Smooth muscle cell (in vitro differentiated cells): ENCODE data around the gene CSRP2. TPM values are rescaled to one million over a fixed set of nuclear protein-coding genes. Genes with fewer than 3 reads are reported as not detected.

Source experiments
- DNase-seq: peaks from one replicate; lab custom pipeline; 2025; ENCODE audit not compliant: unreplicated experiment; lab: John Stamatoyannopoulos, UW
- H2AFZ ChIP-seq: fragments of 200-600 bp; sonication (generic); 2 replicates; pipeline ENCODE4 v1.6.0; 2016; ENCODE audit warnings: antibody characterized with exemption, low read depth, mild to moderate bottlenecking
- H3F3A ChIP-seq: fragments of 200-600 bp; sonication (generic); 2 replicates; pipeline ENCODE4 v1.6.0; 2017; ENCODE audit warnings: antibody characterized with exemption, low read depth
- H3K27ac ChIP-seq: fragments of 200-600 bp; sonication (generic); 2 replicates; pipeline ENCODE4 v1.5.1; 2016; ENCODE audit warnings: low read depth, mild to moderate bottlenecking
- H3K27me3 ChIP-seq: fragments of 200-600 bp; sonication (generic); 2 replicates; pipeline ENCODE4 v1.6.1; 2016; ENCODE audit warnings: low read depth, mild to moderate bottlenecking
- H3K36me3 ChIP-seq: fragments of 200-600 bp; sonication (generic); 2 replicates; pipeline ENCODE4 v1.5.1; 2016; ENCODE audit warnings: low read depth
- H3K4me1 ChIP-seq: fragments of 200-600 bp; sonication (generic); 2 replicates; pipeline ENCODE4 v1.5.1; 2016; ENCODE audit warnings: low read depth
- H3K4me2 ChIP-seq: fragments of 200-600 bp; sonication (generic); 2 replicates; pipeline ENCODE4 v1.6.0; 2016; ENCODE audit warnings: mild to moderate bottlenecking
- H3K4me3 ChIP-seq: fragments of 200-600 bp; sonication (generic); 2 replicates; pipeline ENCODE4 v1.5.1; 2016; ENCODE audit warnings: mild to moderate bottlenecking
- H3K79me2 ChIP-seq: fragments of 200-600 bp; sonication (generic); 2 replicates; pipeline ENCODE4 v1.6.0; 2016; ENCODE audit warnings: low read depth, mild to moderate bottlenecking
- H3K9ac ChIP-seq: fragments of 200-600 bp; sonication (generic); 2 replicates; pipeline ENCODE4 v1.6.0; 2016; ENCODE audit warnings: low read depth
- H3K9me3 ChIP-seq: fragments of 200-600 bp; sonication (generic); replicated peaks from 2 replicates; pipeline ENCODE4 v1.5.1; 2016; ENCODE audit warnings: low read depth
- H4K20me1 ChIP-seq: fragments of 200-600 bp; sonication (generic); 2 replicates; pipeline ENCODE4 v1.6.0; 2016; ENCODE audit warnings: low read depth
- WGBS: methylation state at CpG from one replicate; pipeline ENCODE4 v1.1.7; 2016; ENCODE audit warnings: low lambda C conversion rate; 5-methylcytosine and 5-hydroxymethylcytosine counted together
- polyA plus RNA-seq: library from polyadenylated mRNA; unstranded; fragments of >200 nt; fragmentation: Nextera tagmentation; extraction: Ambion mirVana; gene quantifications from 2 replicates; pipeline ENCODE4 v1.2.1, GENCODE V29; 2016
- total RNA-seq: library from RNA; depleted of rRNA; stranded (reverse); fragments of >200 nt; gene quantifications from 2 replicates; pipeline ENCODE4 v1.2.3, GENCODE V29; 2014
- TF ChIP-seq, protein P1 (sequence below): fragments of 200-600 bp; sonication (generic); IDR thresholded peaks from 2 replicates; pipeline ENCODE4 v1.5.1; 2017; ENCODE audit warnings: borderline replicate concordance, mild to moderate bottlenecking, antibody characterized with exemption; ENCODE audit not compliant: insufficient read depth, poor library complexity, severe bottlenecking

CSRP2 gene
- total and polyA plus RNA-seq, 2 experiments from 2014 or later: 379 to 735 TPM

DNA sequence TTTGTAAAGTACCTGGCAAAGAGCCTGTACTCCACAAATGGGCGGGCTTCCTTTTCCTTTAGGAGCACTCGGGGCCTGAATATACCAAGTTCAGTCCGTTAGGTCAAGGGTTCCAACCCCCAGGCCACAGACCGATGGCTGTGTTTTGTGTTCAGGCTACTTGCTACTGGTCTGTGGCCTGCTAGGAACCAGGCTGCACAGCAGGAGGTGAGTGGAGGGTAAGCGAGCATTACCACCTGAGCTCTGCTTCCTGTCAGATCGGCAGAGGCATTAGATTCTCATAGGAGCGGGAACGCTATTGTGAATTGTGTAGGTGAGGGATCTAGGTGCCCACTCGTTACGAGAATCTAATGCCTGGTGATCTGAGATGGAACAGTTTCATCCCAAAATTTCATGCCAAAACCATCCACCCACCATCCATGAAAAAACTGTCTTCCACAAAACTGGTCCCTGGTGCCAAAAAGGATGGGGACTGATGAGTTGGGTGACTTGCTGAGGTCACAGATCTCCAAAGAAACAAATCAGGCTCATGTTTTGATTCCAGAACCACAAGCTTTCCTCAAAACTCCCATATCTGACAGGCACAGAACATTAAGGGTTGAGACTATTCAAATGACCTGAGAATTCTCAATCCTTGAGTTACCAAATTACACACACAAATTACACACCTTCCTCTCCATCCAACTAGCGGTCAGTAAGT, 4.2 kb downstream of the CSRP2 start:
- H3K79me2 ChIP-seq: peaks cover 90% of the 10 kb centered on the region
- H2AFZ ChIP-seq: no peak overlapping the region
- peak overlapping the region; percentile 99 for H3K4me2 ChIP-seq
- peaks cover 26% of the 10 kb centered on the region for H3F3A ChIP-seq
- TF ChIP-seq, protein P1, sequence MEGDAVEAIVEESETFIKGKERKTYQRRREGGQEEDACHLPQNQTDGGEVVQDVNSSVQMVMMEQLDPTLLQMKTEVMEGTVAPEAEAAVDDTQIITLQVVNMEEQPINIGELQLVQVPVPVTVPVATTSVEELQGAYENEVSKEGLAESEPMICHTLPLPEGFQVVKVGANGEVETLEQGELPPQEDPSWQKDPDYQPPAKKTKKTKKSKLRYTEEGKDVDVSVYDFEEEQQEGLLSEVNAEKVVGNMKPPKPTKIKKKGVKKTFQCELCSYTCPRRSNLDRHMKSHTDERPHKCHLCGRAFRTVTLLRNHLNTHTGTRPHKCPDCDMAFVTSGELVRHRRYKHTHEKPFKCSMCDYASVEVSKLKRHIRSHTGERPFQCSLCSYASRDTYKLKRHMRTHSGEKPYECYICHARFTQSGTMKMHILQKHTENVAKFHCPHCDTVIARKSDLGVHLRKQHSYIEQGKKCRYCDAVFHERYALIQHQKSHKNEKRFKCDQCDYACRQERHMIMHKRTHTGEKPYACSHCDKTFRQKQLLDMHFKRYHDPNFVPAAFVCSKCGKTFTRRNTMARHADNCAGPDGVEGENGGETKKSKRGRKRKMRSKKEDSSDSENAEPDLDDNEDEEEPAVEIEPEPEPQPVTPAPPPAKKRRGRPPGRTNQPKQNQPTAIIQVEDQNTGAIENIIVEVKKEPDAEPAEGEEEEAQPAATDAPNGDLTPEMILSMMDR: no peak
- no peak overlapping the region for H3K4me3 ChIP-seq
- H3K9me3 ChIP-seq: no peaks in the 10 kb centered on the region
- peak overlapping the region; percentile 57 for H3K27ac ChIP-seq
- no peak overlapping the region for H3K9ac ChIP-seq
- H3K27me3 ChIP-seq: no peaks in the 10 kb centered on the region
- no peaks in the 10 kb centered on the region for H3K36me3 ChIP-seq
- 76% methylated on average over 11 of the region's 11 CpGs for WGBS
- DNase-seq: no peak
- peaks cover 45% of the 10 kb centered on the region for H3K4me1 ChIP-seq
- H4K20me1 ChIP-seq: peaks cover 80% of the 10 kb centered on the region

DNA sequence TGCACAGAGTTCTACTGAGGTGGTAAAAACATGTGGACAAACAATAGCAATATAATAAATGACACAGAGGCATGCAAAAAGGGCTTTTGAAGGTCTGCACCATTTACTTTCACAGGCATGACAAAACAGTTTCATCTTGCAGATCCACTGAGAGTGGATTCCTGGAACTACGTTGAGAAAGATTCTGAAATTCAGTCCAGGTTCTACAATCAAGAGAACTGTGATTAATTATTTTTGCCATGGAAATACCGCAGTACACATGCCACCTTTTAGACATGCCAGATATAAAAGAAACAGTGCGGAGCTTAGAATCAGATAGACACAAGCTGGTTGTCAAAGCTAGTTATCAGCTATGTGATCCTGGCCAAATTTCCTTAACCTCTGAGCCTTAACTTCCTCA, 4.8 kb downstream of the CSRP2 start:
- Histone ChIP-seq H2AFZ (no peak overlapping the region), H4K20me1 (peaks cover 84% of the 10 kb centered on the region), H3K4me1 (peaks cover 49% of the 10 kb centered on the region), H3K4me2 (peak overlapping the region; percentile 99), H3K36me3 (no peaks in the 10 kb centered on the region), H3K9ac (no peak overlapping the region), H3K4me3 (no peak overlapping the region), H3K79me2 (peaks cover 96% of the 10 kb centered on the region), H3K27me3 (no peaks in the 10 kb centered on the region), H3K27ac (peak overlapping the region; percentile 57), H3K9me3 (no peaks in the 10 kb centered on the region), H3F3A (peaks cover 32% of the 10 kb centered on the region)
- 87% methylated on average over 3 of the region's 3 CpGs for WGBS
- TF ChIP-seq, protein P1: no peak
- DNase-seq: no peak

DNA sequence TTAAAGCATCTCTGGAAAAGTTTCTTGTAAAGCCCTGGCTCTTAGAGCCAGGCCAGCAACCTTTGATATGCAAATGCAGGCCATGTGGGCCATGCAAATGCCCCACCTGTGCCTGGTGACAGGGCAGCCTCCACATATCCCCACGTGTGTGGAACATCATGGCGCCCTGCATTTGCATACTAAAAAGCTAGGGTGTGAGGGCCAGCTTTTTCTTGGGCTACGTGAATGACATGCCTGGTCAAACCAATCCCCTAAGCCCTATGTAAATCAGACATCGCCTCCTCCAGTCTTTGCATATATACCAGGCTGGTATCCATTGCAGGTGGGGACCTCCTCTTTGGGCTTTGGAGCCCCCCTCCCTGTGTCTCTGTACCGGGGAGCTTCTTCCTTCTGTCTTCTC, 6.4 kb downstream of the CSRP2 start:
- Histone ChIP-seq H3K9me3 (no peaks in the 10 kb centered on the region), H3K4me2 (peak overlapping the region; percentile 64), H3K9ac (no peak overlapping the region), H3K4me1 (peaks cover 56% of the 10 kb centered on the region), H3K4me3 (no peak overlapping the region), H3K36me3 (no peaks in the 10 kb centered on the region), H2AFZ (no peak overlapping the region), H3K27ac (peak overlapping the region; percentile 57), H4K20me1 (peaks cover 86% of the 10 kb centered on the region), H3F3A (peaks cover 46% of the 10 kb centered on the region), H3K27me3 (no peaks in the 10 kb centered on the region), H3K79me2 (peaks cover 97% of the 10 kb centered on the region)
- 69% methylated on average over 5 of the region's 5 CpGs for WGBS
- TF ChIP-seq, protein P1: no peak
- DNase-seq: no peak

DNA sequence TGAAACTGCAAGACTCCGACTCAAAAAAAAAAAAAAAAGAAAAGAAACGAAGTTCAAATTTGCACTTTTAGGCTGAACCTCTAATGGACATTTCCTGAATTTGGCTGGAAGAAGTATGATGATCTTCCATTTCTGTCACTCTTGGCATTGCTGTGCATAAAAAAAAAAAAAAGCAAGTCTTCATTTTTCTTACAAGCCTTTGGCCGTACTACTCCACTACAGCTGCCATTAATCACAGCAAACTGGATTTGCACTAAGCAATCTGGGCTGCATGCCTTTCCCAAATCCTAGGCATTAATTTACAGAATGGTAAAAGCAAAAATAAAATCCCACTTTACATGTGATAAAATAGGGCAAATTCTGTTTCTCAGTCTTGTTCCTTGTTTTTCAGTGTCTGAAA, 7.1 kb downstream of the CSRP2 start:
- Histone ChIP-seq H3K36me3 (no peaks in the 10 kb centered on the region), H3K4me1 (peaks cover 56% of the 10 kb centered on the region), H3K4me2 (peak overlapping the region; percentile 64), H3K27ac (peak overlapping the region; percentile 57), H3F3A (peaks cover 43% of the 10 kb centered on the region), H3K9ac (no peak overlapping the region), H4K20me1 (peaks cover 84% of the 10 kb centered on the region), H3K9me3 (no peaks in the 10 kb centered on the region), H2AFZ (no peak overlapping the region), H3K4me3 (no peak overlapping the region), H3K79me2 (peaks cover 92% of the 10 kb centered on the region), H3K27me3 (no peaks in the 10 kb centered on the region)
- TF ChIP-seq, protein P1: no peak
- WGBS: 60% methylated on average over 3 of the region's 3 CpGs
- DNase-seq: no peak
